ENCODE results near the gene BBS5. TPM values are rescaled to one million over a fixed set of nuclear protein-coding genes. Genes with fewer than 3 reads are reported as not detected.

BBS5 gene
- 4.4 to 5.8 TPM (median 5.0 TPM) in 5 replicates for total RNA-seq (2022; extraction: Qiagen RNA extraction)

DNA sequence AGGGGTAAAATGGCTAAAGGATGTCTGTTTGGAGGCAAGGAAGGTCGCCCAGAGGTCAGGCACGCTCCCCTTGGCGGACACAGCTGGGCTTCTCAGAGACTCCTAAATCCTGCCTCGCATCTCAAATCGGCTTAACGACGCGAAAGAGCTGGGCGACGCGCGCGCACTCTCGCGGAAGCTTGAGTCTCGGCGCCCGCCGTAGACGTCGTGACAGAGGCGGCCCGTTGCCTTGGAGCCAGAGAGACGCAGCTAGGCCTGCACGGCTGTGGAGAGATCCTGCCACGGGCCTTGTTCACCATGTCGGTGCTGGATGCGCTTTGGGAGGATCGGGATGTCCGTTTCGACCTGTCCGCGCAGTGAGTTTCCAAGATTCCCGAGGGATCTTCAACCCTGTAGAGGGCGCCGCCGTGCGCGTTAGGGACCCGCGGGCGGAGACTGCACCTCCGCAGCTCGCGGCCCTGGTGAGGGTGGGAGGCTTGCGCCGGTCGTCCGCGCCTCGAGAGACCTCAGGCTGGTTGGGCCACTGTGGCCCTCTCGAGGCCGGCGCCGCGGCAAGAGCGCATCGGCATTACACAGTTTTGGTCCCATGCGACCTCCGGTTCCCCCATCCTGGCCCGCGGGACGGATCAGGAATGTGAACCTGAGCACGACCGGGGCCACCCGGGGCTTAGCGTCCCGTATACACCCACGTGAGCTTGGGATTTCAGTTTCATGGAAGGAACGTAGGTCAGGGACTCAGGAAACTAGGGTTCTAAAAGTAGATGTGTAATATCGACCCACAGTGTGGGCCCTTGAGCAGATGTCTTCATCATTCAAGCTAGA lies at the start of gene BBS5:
Gene BBS5, plus strand, starts transcription at position 238 of the 822 bp plus-strand sequence. Its CDS starts 60 bp downstream, at position 298.

DNA sequence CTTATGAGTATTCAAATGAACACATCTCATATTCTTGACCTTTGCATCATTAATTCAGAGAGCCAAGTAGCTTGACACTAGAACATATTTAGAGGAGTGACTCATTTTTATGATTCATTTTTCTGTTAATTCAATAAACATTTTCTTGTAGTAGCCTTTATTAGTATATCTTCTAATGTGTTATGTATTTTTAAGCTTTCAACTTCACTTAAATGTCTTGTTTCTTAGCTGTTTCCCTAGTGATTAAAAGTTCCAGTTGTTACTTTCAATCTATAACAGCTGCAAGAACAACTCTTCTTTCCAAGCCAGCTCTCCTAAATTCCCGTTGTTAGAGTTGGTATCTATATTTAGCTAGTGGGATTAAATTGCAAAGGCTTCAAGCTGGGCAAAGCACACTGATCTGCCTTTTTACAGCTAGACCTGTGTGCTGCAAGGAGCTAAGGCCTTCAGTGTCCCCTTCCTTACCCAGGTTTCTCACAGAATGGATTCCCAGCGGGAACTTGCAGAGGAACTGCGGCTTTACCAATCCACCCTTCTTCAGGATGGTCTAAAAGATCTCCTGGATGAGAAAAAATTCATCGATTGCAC lies 30.1 kb downstream of the BBS5 start, which contains the start of gene KLHL41:
Gene KLHL41, plus strand, starts transcription at position 405 of the 588 bp plus-strand sequence. Its CDS starts 77 bp downstream, at position 482.

Other genes starting within 250 kb of the BBS5 start
- gene LRP2, start 117.0 kb upstream of the BBS5 start, total RNA-seq (2022; extraction: Qiagen RNA extraction), result under 0.01 to 0.07 TPM (median 0.02 TPM) in 3 of 5 replicates, not detected in the others
- 0.11 to 0.21 TPM (median 0.16 TPM) in 5 replicates for gene KLHL41, start 30.2 kb downstream of the BBS5 start, total RNA-seq (2022; extraction: Qiagen RNA extraction)
- 20.3 to 24.1 TPM (median 23.6 TPM) in 5 replicates for gene FASTKD1, start 94.4 kb downstream of the BBS5 start, total RNA-seq (2022; extraction: Qiagen RNA extraction)
- 34.4 to 48.4 TPM (median 44.7 TPM) in 5 replicates for gene PPIG, start 104.9 kb downstream of the BBS5 start, total RNA-seq (2022; extraction: Qiagen RNA extraction)
- 0.22 to 0.77 TPM (median 0.40 TPM) in 5 replicates for gene CFAP210, start 214.9 kb downstream of the BBS5 start, total RNA-seq (2022; extraction: Qiagen RNA extraction)
- 1.7 to 3.8 TPM (median 2.6 TPM) in 5 replicates for gene PHOSPHO2, start 215.0 kb downstream of the BBS5 start, total RNA-seq (2022; extraction: Qiagen RNA extraction)

Data from A549 treated with dexamethasone at 1 μM for 4 hours (cell line).